ENCODE measurements around the gene PROX2. TPM values are rescaled to one million over a fixed set of nuclear protein-coding genes. Genes with fewer than 3 reads are reported as not detected.

Gene PROX2
- total and polyA plus RNA-seq, 2 donors (not counting 1 experiment from before 2014, with no cell fraction given), result 0.03 to 0.07 TPM

DNA sequence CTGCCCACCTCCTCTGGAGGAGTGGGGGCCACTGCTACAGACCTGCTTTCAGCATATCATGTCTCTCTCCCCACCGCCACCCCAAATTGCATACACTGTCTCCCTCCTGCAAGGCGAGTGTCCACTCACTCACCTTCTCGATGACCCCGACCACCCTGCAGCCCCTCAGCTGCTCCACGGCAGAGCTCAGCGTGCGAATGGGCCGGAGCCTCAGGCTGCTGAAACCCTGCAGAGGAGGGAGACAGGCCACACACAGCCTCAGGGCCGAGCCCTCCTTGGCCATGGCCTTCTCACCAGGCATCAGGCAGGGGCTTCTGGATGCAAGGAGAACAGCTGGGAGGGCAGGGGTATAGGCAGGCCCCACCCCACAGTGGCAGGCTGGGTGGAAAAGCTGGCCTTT is 42.4 kb upstream of the PROX2 start:
- Histone ChIP-seq H3K27ac (ENCODE audit: low read length in 2 of 2) (no peak overlapping the region), H3K79me2 (ENCODE audit: control insufficient read depth, insufficient read depth, low read length) (no peaks in the 10 kb centered on the region), H3K9ac (ENCODE audit: low read length) (no peak overlapping the region), H2AFZ (ENCODE audit: insufficient read depth, low read depth, low read length, poor library complexity, severe bottlenecking) (no peak overlapping the region), H4K20me1 (ENCODE audit: control insufficient read depth, insufficient read depth, low read length, poor library complexity, severe bottlenecking) (no peaks in the 10 kb centered on the region), H3K27me3 (replicated peaks in 1 of 4; ENCODE audit: control extremely low read depth in 1 of 4, control insufficient read depth in 3 of 4, insufficient read depth in 4 of 4, low read length in 3 of 4) (no peaks in the 10 kb centered on the region), H3K4me2 (replicated peaks; ENCODE audit: low read depth, low read length, poor library complexity, severe bottlenecking) (no peak overlapping the region), H3K4me1 (ENCODE audit: control insufficient read depth in 2 of 2, insufficient read depth in 2 of 2, low read length in 2 of 2) (peaks cover under 1 to 9% of the 10 kb centered on the region in 2 donors), H3K4me3 (ENCODE audit: control extremely low read depth in 1 of 5, extremely low read depth in 1 of 5, insufficient read depth in 1 of 5, low read depth in 2 of 5, low read length in 4 of 5) (no peak overlapping the region), H3K9me3 (ENCODE audit: control extremely low read depth in 1 of 3, control insufficient read depth in 2 of 3, insufficient read depth in 1 of 3, low read length in 2 of 3) (no peaks in the 10 kb centered on the region), H3K36me3 (replicated peaks in 1 of 2; ENCODE audit: control extremely low read depth in 1 of 2, control insufficient read depth in 1 of 2, extremely low read depth in 1 of 2, insufficient read depth in 2 of 2, low read length in 1 of 2) (no peaks in the 10 kb centered on the region)
- Mint-ChIP-seq H3K27me3 (no peaks in the 10 kb centered on the region), H3K9me3 (ENCODE audit: insufficient read depth) (no peaks in the 10 kb centered on the region), H3K27ac (no peak overlapping the region), H3K4me3 (no peak overlapping the region), H3K4me1 (no peaks in the 10 kb centered on the region)
- TF ChIP-seq CTCF (IDR thresholded peaks at IDR 0.05), result no peak
- no peak for TF ChIP-seq EZH2 (IDR thresholded peaks at IDR 0.05; ENCODE audit: borderline replicate concordance, insufficient read depth, low read depth, low read length, poor library complexity, severe bottlenecking)
- POLR2A ChIA-PET, result no interaction called here
- intact Hi-C loops (cut with micrococcal nuclease), result no loop called here
- DNase-seq (no peak), ATAC-seq (ENCODE audit: low read depth) (no peak)
- CTCF ChIA-PET, result no interaction called here
- 94% methylated on average over 9 of the region's 9 CpGs for WGBS (ENCODE audit: insufficient coverage)

- TF ChIP-seq CTCF (IDR thresholded peaks at IDR 0.05) (no peak), EZH2 (IDR thresholded peaks at IDR 0.05; ENCODE audit: borderline replicate concordance, insufficient read depth, low read depth, low read length, poor library complexity, severe bottlenecking) (no peak)
- Mint-ChIP-seq H3K9me3 (ENCODE audit: insufficient read depth) (no peaks in the 10 kb centered on the region), H3K4me1 (no peaks in the 10 kb centered on the region), H3K27me3 (no peaks in the 10 kb centered on the region), H3K4me3 (no peak overlapping the region), H3K27ac (no peak overlapping the region)
- Histone ChIP-seq H3K4me3 (ENCODE audit: control extremely low read depth in 1 of 5, extremely low read depth in 1 of 5, insufficient read depth in 1 of 5, low read depth in 2 of 5, low read length in 4 of 5) (no peak overlapping the region), H3K9ac (ENCODE audit: low read length) (no peak overlapping the region), H3K9me3 (ENCODE audit: control extremely low read depth in 1 of 3, control insufficient read depth in 2 of 3, insufficient read depth in 1 of 3, low read length in 2 of 3) (no peaks in the 10 kb centered on the region), H3K27ac (ENCODE audit: low read length in 2 of 2) (no peak overlapping the region), H4K20me1 (ENCODE audit: control insufficient read depth, insufficient read depth, low read length, poor library complexity, severe bottlenecking) (no peaks in the 10 kb centered on the region), H2AFZ (ENCODE audit: insufficient read depth, low read depth, low read length, poor library complexity, severe bottlenecking) (no peak overlapping the region), H3K4me1 (ENCODE audit: control insufficient read depth in 2 of 2, insufficient read depth in 2 of 2, low read length in 2 of 2) (peaks cover 0 to 3% of the 10 kb centered on the region in 2 donors), H3K27me3 (replicated peaks in 1 of 4; ENCODE audit: control extremely low read depth in 1 of 4, control insufficient read depth in 3 of 4, insufficient read depth in 4 of 4, low read length in 3 of 4) (no peaks in the 10 kb centered on the region), H3K36me3 (replicated peaks in 1 of 2; ENCODE audit: control extremely low read depth in 1 of 2, control insufficient read depth in 1 of 2, extremely low read depth in 1 of 2, insufficient read depth in 2 of 2, low read length in 1 of 2) (no peaks in the 10 kb centered on the region), H3K4me2 (replicated peaks; ENCODE audit: low read depth, low read length, poor library complexity, severe bottlenecking) (no peak overlapping the region), H3K79me2 (ENCODE audit: control insufficient read depth, insufficient read depth, low read length) (no peaks in the 10 kb centered on the region)
- ChIA-PET POLR2A (no interaction called here), CTCF (interaction anchor here (1.2 to 1.3 kb wide), 2 partner anchors 12 to 30 kb away, joined by 3 to 4 read pairs; no protein-coding TSS in a partner anchor)
- DNase-seq (no peak), ATAC-seq (ENCODE audit: low read depth) (no peak)
- WGBS (ENCODE audit: insufficient coverage), result 90% methylated on average over 12 of the region's 13 CpGs
- intact Hi-C loops (cut with micrococcal nuclease), result no loop called here
Measured at GRCh38 chr14:74917646-74918081, 41.7 kb upstream of the PROX2 start.

Measured in B cell (primary cell).